IPS-NIHi7 (cell line): ENCODE results near the gene CLDN19.
"Not testable (repeated sequence)": the region's sequence is repeated elsewhere in the genome, so short reads cannot be mapped to it uniquely, and the experiment has no call there.

Experiments
- DNase-seq: peaks from one replicate; pipeline ENCODE4 v3.0.0; 2012; ENCODE audit warnings: mixed read lengths; ENCODE audit errors: extremely low spot score

CLDN19 gene

DNA sequence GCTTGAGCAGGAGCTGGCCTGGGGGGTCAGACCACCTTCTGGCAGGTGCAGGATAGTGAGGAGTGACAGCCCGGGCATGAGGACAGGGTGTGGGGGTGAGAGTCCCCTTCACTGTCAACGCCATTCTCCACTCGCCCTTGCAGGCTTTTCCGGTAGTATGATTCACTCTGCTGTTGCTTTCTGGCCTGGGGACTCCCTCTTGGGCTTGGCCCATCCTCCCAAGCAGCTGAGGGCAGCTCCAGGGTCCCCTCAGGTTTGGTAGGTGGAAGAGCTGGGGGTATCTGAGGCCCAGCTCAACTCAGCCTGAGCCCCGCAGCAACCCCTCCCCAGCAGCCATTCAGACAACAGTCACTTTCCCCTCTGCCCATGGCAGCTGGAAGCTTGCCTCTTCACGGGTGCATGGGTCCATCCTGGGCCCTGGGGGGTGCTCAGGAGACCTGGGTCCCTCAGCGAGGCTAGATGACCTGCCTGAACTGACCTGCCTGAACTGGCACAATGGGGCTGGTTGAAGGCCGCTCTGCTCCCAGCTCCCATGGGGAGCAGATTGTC lies 1.3 kb downstream of the CLDN19 start:
- DNase-seq: no peak

DNA sequence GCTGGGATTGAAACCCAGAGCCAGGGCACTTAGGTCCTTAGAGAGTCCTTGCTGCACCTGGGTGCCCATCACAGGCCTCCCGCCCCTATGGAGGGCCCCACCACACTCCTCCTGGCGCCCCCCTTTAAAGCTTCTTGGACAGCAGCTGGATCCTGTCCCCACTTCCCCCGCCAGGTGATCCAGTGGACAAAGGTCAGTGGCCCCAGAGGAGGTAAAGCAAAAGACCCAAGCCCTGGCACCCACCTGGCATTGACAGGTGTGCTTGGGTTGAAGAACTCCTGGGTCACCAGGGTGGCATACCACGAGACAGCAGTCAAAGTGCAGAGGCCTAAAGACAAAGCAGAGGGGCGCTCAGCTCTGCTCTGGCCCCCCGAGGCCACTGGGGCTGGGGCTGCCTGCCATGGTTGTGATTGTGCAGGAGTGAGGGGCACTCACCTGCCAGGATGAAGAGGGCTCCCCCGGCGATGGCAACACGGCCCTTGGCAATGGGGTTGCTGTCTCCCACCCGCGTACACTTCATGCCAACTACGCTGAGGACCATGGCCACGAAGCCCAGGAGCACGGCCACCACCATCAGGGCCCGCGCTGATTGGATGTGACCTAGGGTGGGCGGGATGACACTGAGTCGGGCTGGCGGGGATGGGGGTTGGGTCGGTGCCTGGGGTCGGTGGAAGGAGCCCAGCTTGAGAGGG lies 1.9 kb downstream of the CLDN19 start:
- no peak for DNase-seq

DNA sequence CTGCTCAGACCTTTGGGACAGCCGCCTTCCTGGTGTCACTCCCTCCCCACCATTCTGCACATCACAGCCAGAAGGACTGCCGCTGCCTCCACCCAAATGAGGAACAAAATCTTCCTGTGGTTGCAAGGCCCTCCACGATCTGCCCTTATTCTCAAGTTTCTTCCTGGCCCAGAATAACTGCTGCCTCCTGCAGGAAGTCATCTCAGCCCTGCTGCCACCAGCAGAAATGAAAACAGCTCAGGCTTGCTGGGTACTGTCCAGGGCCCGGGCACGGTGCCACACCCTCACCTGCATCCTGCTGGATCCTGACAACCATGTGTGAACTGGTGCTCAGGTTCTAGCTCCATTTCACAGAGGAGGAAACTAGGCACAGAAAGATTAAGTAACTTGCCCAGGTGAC lies 2.8 kb downstream of the CLDN19 start:
- no peak for DNase-seq

DNA sequence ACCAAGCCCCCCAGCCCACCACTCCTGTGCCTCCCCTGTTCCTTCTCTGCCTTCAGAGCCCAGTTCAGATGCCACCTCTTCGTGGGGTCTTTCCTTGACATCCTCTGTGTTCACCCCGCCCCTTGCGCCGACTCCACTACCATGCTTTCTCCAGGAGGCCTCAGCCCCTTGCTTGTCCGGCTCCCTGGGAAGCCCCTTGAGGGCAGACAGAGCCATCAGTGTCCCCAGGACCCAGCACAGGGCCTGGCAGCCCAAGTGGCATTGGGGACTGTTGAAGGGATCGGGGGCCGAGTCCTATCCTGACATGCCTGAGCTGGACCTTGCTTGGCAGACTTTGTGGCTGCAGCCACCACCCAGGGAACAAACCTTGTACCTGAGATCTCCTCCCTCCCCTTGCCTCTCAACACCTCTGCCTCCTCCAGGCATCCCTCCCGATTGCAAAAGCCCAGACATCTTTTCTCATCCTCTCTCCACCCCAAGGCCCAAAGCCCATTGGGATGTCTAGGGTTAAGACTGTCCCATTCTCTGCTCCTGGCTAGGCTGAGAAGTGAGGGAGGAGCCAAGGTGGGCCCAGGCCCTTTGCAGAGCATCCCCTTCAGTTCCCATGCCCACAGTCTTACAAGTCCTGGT lies 3.4 kb downstream of the CLDN19 start:
- no peak for DNase-seq

DNA sequence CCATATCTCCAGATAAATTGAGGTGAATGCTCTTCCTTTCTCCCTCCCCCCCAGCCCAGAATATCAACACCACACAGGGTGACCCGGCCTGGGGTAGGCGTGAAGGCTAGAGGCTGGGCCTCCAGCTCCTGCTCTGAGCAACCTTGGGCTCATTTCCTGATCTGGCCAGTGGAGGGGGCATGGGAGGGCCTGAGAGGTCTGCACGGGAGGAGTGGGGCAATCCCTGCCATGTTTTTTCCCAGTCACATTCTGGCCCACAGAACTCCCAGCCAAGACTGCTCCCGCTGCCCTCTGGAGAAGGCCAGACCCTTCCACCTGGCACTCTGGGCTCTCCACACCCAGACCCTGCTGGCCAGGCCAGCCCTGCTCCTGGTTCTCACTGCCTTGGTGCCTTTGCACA lies 3.9 kb downstream of the CLDN19 start:
- peak; percentile 66 for DNase-seq

DNA sequence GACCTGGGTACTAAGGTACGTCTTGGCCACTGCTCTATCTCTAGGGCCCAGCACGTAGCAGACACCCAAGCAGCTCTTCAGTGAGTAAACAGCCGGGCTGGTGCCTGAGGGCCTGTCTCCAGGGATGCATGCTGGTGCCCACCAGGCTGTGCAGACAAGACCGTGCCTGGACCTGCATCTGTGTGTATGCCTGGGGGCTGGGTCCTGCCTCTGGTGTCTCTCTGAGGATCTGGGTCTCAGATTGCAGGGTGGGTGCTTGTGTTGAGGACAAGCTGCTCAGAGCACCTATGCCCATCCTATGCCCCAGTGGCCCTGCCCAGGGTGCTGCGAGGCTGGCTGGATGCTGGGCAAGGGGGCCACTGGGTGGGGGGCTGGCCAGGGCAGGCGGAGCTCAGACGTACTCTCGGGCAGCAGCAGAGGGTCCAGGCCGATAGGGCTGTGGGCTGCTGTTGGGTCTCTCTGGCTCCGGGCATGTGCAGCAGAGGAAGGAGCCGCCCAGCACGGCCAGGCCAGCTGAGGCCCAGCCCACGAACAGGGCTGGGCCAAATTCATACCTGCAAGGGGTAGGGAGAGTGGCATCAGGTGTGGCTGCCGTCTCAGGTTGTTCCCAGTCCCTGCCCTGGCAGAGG lies 4.4 kb downstream of the CLDN19 start:
- no peak for DNase-seq

DNA sequence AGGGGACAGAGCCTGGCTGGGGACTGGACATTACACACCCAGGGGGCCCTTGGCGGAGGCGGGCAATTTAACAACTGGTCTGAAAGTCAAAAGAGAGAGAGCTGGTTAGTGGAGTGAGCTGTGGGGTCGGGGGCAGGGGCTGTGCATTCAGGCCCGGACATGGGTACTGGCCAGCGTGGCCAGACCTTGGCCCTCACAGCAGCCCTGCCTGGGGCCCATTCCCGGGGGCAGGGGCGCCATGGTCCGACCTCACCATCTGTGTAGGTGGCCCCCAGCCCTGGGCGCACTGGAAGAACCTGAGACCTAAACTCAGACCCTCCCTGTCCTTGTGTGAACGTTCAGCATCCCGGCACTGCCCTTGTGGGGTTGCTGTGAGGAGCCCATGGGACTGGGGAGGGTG lies 5.0 kb downstream of the CLDN19 start:
- DNase-seq: no peak

DNA sequence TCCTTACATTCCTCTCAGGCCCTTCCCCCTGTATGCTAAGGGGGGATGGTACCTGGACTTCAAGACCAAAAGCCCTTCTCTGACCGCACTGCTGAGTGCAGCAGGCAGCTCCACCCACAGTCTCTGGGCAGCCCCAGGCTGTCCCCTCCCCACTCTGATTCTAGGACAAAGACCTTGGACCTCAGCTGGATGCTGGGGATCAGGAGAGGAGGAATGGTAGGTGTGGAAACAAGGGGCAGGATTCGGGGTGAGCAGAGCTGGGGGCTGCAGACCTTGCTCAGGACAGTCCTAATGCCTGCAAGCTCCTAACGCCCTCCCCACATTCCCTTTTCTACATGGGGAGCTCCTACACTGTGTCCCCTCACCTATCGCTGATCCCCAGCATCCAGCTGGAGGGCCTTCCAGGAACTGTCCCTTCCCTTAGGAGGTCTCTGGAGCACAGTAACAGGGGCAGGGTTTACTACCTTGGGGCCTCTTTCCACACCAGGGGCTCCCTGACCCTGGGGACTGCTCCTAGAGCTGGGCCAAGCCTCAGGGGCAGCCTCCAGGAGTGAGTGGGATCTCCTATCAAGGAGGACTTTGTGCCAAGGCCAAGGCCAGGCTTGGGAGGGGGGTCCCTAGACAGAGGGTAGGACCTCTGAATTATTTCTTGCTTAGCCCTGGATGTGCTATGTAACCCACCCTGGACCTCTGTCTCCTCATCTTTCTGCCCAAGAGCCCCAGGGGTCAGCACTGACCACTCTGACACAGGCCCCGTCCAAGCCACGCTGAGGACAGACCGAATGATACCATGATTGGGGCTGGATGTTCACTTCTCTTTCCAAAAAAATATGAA lies 5.6 kb downstream of the CLDN19 start:
- no peak for DNase-seq

DNA sequence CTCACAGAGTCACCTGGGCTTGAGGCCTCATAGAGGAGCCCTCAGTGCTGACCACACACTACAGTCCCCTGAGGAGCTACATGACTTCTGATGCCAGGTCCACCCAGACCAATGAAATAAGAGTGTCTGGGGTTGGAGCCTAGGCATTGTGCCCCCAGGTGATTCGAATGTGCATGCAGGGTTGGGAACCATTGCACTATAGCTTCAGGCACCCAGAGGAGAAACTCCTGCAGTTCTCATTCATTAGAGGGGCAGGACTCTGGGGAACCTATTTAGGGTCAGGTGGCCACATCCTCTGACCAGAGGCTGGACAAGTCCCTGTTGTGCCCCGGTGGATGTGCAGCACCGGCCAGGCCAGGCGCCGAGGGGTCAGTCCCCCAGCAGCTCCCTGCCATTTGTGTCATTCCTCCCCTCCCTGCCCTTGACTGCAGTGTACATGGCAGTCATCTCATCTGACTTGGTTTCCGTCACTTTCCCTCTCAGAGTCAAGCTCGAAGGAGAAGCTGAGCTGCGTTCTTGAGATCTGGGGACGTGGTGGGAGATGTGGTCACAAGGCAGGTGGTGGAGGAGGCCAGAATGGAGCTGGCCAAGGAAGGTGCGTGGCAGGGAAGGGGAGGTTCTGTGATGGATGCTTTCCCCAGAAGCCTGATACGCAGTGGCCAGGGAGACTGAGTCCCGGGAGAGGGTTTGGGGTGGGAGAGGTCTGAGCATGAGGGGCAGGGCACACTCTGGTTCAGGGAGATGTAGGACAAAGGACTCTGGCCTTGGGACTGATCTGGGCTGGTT lies 6.4 kb downstream of the CLDN19 start:
- no peak for DNase-seq

DNA sequence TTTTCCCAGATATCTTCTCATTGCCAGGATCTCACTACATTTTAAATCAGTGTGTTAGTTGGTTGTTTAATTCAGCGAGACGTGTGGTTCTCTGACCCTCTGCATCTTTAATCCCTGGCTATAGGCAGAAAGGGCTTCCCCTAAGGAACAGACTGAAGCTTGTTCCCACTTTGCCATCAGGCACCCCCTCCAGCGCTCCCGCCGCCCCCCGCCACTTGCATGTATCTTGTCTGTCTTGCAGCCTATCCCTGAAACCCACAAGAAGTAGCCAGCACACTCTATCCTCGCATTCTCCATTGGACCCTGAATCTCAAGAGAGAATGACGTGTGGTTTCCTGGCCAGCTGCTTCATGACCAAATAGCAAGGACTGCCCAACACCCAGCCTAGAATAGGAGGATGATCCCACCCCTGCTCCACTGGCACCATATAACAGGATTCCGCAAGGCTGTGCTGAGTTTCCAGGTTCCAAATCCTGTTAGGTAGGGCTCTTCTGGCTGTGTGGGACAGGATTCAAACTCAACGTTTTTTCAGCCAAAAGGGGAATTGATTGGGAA lies 7.8 kb downstream of the CLDN19 start:
- DNase-seq: no peak

DNA sequence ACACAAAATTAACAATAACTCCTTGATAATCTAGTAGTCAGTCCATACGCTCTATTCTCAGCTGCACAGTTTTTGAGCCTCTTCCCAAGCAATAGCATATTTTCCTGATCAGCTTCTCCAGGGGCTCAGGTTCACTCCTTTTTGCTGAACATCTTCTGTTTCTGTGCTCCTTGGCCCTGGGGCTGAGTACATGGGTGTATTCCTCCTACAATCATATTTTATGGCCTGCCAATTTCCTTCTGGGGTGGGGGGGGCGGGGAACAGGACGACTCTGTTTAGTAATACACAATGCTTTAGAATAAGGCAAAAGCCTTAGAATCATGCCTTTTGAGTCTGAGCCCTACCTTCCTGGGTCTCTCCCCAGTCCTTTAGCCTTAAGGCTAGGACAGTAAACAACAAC lies 8.5 kb downstream of the CLDN19 start:
- no peak for DNase-seq

DNA sequence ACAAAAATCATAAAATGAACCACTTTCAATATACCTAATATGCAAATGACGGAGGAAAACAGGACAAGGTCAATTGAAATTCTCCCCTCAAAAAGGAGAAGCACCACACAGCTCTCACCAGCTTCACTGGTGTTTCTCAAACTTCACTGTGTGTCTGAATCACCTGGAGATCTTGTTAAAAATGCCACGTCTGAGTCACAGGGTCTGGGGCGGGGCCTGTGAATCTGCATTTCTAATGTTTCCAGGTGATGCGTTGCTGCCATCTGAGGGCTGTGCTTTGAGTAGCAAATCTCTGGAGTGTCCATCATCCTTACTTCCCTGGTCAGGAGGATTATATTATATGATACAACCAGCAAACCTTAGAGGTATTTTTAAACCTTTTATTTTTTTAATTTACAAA lies 9.0 kb downstream of the CLDN19 start:
- no peak for DNase-seq

DNA sequence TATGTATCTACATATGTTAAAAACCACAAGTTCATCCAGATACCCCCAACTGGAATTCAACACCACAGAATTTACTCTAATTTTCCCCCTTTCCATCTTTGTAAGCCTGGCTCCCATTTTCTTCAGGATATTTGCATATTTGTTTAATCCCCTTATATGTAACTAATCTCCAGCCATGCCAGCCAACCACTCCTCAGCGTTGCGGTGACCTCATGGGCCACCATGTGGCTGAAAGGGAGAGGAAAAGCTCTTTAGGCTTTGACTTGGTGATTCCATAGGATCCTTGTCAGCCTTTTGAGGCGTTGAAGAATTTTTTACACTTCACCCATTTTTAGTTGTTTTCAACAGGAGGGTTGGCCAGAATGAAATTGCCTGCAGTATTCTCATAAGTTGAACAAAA lies 10.0 kb downstream of the CLDN19 start:
- peak; percentile 51 for DNase-seq

DNA sequence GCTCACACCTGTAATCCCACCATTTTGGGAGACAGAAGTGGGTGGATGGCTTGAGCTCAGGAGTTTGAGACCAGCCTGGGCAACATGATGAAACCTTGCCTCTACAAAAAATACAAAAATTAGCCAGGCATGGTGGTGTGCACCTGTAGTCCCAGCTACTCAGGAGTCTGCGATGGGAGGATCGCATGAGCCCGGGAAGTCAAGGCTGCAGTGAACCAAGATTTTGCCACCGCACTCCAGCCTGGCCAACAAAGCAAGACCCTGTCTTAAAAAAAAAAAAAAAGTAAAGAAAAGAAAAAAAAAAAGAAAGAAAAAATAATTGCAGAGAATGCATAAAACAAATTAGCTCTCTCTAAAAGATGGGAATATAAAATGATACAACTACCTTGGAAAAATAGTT lies 14.2 kb downstream of the CLDN19 start:
- DNase-seq: not testable (repeated sequence)

DNA sequence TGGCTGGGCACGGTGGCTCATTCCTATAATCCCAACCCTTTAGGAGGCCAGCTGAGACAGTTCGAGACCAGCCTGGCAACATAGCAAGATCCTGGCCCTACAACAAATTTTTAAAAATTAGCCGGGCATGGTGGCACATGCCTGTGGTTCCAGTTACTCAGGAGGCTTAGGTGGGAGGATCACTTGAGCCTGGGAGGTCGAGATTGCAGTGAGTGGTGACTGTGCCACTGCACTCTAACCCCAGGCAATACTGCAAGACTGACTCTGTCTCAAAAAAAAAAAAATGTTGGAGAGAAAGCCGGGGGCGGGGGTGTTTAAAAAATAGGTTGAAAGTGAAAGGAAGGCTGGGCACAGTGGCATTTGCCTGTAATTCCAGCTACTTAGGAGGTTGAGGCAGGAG lies 16.5 kb downstream of the CLDN19 start:
- DNase-seq: no peak

DNA sequence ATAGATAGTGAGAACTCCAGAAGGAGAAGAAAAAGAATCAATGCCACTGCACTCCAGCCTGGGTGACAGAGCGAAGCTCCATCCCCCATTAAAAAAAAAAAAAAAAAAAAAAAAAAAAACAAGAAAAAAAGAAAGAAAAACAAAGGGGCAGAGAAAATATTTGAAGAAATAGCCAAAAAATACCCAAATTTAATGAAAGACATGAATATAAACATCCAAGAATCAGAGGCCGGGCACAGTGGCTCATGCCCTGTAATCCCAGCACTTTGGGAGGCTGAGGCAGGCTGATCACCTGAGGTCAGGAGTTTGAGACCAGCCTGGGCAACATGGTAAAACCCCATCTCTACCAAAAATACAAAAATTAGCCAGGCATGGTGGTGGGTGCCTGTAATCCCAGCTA lies 17.6 kb downstream of the CLDN19 start:
- not testable (repeated sequence) for DNase-seq

DNA sequence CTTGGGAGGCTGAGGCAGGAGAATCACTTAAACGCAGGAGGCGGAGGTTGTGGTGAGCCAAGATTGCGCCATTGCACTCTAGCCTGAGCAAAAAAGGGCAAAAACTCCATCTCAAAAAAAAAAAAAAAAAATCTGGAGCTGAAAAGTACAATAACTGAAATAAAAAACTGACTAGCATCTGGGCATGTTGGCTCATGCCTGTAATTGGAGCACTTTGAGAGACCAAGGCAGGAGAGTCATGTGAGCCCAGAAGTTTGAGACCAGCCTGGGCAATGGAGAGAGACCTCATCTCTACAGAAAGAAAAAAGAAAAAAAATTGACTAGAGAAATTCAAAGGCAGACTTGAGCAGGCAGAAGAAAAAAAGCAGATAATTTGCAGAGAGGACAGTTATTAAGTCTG lies 18.1 kb downstream of the CLDN19 start:
- no peak for DNase-seq

DNA sequence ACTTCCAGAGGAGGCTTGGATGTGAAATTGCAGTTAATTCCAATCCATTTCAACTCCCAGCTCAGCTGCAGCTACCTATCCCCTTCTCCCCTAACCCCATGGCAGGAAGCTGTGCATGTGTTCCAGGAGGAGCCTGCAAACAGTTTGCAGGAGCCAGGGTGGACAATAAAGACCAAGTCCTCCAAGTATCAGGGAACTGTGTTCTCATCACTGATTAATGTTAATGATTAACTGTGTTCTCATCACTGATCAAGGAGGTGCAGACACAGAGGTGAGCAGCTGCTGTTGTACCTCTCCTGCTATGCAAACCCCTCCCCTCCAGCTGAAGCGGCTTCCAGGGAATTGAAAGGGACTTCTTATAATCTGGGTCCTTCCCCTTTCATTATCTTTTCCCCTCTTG lies 19.2 kb downstream of the CLDN19 start:
- no peak for DNase-seq

DNA sequence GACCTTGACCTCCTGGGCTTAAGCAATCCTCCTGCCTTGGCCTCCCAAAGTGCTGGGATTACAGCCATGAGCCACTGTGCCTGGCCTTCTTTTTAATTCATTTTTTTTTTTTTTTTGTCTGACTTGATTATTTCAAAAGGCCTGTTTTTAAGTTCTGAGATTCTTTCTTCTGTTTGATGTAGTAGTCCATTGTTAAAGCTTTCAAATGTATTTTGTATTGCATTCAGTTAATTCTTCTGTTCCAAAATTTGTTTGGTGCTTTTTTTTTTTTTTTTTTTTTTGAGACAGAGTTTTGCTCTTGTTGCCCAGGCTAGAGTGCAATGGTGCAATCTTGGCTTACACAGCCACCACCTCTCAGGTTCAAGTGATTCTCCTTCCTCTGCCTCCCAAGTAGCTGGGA lies 25.6 kb downstream of the CLDN19 start:
- DNase-seq: not testable (repeated sequence)

DNA sequence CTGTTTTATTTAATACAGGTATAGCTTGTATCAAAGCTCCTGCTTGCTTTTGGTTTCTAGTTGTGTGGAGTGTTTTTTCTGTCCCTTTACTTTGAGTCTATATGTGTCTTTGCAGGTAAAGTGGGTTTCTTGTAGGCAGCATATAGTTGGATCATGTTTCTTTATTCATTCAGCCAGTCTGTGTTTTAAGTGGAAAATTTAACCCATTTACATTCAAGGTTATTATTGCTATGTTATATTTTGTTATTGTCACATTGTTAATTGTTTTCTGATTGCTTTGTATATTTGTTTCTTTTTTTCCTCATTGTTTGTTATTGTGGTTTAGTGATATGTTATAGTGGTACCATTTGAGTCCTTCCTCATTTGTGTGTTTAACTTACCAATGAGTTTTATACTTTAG lies 26.7 kb downstream of the CLDN19 start:
- no peak for DNase-seq

DNA sequence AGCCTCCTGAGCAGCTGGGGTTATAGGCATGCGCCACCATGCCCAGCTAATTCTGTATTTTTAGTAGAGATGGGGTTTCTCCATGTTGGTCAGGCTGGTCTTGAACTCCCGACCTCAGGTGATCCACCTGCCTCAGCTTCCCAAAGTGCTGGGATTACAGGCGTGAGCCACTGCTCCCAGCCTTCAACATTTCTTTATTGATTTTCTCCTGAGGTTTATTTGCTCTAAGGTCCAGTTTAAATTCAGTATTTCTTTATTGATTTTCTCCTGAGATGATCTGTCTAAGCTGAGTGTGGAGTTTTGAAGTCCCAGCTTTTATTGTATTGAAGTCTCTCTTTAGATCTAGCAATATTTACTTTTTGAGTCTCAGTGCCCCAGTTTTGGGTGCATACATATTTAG lies 27.2 kb downstream of the CLDN19 start:
- not testable (repeated sequence) for DNase-seq
